GM08714 (cell line): ENCODE data around the gene SUOX.
A peak's percentile ranks its signal among the peaks of the same experiment; 100 is the strongest.
"Not testable (repeated sequence)": the region's sequence is repeated elsewhere in the genome, so short reads cannot be mapped to it uniquely, and the experiment has no call there.

Source experiments
- H3K4me3 ChIP-seq: fragments of 200-500 bp; sonication (Bioruptor generic); 2 replicates; pipeline ENCODE4 v1.5.1; 2014; ENCODE audit warnings: mild to moderate bottlenecking, low read length, inconsistent platforms
- ZNF274 ChIP-seq: IDR thresholded peaks from 2 replicates; pipeline ENCODE4 v1.6.1; 2012; ENCODE audit warnings: mild to moderate bottlenecking, low read depth, low read length

The SUOX gene

DNA sequence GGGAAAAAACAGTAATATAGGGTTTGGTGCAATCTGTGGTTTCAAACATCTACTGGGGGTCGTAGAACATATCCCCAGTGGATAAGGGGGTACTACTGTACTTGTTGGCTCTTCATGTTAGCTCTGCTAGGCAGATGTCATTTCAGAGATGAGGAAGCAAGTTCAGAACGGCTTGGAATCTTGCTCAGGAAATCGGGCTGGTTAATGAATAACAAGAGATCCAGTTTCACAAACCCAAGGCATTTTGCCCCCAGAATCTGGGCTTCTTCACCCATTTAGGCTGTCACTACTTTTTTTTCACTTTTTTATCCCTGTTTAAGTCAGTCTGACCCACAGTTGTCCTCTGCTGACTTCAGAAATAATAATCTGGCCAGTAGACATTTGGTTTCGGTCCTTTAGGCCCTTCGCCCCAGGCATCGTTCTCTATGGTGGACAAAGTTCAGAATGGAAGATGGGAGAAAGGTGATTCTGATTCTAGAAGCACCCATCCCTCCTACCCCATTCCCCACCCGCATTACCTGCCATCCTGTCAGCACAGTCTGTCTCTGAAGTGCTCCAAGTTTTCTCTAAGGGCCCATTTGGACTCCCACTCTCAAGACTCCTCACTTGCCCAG is 4.5 kb downstream of the SUOX start:
- no peak for TF ChIP-seq ZNF274
- H3K4me3 ChIP-seq, result no peak overlapping the region

DNA sequence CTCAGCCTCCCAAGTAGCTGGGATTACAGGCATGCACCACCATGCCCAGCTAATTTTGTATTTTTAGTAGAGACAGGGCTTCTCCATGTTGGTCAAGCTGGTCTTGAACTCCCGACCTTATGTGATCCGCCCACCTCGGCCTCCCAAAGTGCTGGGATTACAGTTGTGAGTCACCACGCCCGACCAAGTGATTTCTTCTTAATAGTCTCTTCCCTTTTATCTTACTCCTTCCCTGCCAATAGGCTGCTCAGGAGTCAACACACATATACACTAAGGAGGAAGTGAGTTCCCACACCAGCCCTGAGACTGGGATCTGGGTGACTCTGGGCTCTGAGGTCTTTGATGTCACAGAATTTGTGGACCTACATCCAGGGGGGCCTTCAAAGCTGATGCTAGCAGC is 6.3 kb downstream of the SUOX start:
- not testable (repeated sequence) for H3K4me3 ChIP-seq

DNA sequence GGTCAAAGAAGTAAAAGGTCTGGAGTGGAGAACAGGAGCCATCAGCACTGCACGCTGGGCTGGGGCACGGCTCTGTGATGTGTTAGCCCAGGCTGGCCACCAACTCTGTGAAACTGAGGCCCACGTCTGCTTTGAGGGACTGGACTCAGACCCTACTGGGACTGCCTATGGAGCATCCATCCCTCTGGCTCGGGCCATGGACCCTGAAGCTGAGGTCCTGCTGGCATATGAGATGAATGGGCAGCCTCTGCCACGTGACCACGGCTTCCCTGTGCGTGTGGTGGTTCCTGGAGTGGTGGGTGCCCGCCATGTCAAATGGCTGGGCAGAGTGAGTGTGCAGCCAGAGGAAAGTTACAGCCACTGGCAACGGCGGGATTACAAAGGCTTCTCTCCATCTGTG is 7.1 kb downstream of the SUOX start:
- no peak for TF ChIP-seq ZNF274
- H3K4me3 ChIP-seq, result no peak overlapping the region

DNA sequence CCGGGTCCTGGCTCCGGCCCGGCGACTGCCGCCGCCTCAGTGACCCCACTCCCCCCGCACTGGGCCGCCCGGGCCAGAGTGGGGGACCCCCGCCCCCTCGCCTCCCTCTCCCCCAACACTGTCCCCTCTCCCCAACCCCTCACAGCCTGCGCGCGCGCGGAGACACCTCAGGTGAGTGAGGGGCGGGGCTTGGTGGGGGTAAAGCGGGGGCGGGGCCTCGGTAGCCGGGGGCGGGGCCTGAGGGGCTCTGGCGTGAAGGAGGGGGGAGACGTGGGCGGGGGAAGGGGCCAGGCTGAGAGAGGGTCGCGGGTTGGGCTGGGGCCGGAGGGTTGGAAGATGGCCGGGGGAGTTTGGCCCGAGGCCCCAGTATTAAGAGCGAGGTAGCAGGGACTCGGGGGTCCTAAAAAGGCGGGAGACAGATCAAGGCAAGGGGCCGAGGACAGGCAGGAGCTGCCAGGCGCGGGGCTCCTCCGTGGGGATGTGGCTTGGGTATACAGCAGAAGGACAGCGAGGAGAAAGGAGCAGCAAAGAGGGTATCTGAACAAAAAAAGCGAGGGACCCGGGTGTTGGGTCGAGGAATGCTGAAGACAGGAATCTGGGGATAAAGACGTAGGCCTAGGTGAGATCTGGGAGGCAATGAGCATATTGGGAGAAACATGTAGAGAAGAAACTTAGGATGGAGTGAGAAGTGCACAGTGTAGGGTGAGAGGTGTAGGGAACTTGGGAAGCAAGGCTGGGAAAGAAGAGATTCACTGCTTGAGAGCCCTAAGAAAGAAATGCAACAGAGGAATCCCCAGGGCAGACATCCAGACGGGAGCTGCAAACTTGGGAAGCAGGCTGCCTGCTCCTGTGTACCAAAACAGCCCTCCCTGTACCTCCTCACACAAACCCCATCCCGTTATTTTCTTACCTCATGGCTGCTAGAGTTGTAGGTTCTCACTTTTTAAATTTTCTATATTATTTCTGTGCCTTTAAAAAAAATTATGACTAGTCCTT is 10.8 kb downstream of the SUOX start:
- H3K4me3 ChIP-seq, result peak overlapping the region; percentile 95
- no peak for TF ChIP-seq ZNF274

DNA sequence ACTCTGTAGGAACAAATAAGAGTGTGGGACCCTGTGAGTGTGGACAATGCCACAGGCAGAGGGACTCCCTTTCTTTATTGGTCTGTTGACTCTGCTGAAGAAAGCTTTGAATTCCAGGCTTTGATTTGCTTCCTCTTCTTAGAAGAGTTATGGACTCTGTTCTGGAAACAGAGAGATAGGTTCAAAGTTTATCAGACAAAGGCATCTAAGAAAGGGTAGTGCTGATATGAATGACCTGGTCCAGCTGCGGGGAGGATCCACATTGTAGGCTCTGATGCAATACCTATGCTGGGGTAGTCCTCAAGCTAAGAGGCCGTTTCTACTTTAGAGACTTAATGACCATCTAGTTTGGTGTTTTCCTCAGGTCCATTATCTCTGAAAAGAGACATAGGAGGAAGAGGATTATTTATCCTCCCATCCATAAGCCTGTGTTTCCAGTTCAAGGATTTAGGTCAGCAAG is 13.1 kb downstream of the SUOX start:
- no peak overlapping the region for H3K4me3 ChIP-seq
- no peak for TF ChIP-seq ZNF274

DNA sequence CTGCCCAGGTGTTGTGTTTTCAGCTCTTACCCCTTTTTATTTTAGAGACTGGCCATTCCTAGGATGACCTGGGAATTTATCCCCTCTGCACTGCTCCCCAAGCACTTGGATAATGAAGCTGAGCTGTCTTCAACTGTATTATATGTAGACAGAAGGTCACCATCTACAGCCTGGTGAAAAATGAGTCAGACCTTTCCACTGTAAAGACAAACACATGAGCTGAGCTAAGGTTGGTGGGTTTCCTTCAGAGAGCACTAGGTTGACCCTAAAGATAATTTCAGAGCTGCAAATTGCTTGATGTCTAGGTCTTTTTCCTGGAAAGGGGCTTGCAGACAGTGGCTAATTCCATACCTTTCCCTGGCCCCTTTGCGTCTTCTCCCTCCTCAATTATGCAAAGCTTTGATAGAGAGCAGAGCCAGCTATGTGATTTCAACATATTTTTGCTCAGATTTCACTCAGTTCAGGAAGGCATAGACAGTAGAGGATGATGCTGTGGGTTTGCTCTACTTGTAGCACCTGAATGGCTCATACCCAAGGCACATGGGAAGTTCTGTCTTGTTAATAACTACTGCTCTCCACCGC is 14.5 kb downstream of the SUOX start:
- TF ChIP-seq ZNF274, result no peak

DNA sequence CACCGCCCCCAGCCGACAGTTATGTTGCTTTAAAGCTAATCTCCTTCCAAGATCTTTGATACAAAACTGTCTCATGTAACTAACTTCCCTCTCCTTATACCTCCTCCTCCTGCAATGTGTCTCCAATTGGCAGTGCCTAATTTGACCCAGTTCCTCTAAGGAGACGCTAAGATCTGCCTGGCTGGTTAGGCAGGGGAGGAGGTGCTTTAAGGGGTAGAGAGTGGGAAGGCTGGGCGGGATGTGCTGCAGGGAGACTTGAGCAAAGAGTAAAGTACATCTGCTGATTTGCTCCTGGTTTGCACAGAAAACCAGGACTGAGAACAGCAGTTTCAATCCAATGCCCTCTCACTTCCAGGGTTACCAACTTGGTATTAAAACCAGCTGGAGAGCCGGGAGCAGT is 16.4 kb downstream of the SUOX start:
- no peak for TF ChIP-seq ZNF274
- no peak overlapping the region for H3K4me3 ChIP-seq

More for the DNA sequence above, 14.5 kb downstream of the SUOX start:
- no peak overlapping the region for H3K4me3 ChIP-seq

DNA sequence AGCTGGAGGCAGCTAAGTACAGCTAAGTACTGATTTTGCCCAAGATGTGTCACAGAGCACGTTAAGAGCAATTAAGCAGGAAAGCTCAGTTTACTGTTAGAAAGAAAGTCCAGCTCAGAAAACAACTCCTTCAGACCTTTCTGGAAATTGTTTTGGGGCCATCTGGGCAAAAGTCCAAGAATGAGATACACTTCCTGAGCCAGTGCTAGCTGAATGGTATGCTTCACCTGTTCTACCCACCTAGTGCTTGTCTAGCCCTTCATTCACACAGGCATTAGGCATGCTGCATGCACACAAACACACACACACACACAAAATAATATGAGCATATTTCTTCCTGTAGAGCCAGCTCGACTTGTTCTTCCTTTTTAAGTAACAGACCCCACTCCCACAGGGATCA is 17.1 kb downstream of the SUOX start:
- no peak overlapping the region for H3K4me3 ChIP-seq
- TF ChIP-seq ZNF274, result no peak

DNA sequence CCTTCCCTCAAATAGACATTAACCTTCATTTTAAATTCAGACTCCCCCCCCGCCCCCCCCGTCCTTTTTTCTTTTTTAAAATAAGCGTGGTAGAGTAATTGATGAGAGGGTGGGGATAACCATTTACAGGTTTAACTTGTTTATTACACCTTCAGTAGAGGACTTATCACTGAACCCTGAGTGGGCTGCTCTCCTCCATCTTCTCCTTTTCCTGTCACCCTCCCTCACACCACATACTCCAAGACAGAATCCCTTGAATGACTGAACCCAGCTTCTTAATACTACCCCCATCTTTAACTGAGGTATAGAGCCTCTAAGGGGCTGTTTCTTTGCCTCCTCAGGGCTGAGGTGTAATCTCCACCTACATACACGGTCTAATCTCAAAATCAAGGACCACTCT is 20.1 kb downstream of the SUOX start:
- no peak overlapping the region for H3K4me3 ChIP-seq
- no peak for TF ChIP-seq ZNF274

DNA sequence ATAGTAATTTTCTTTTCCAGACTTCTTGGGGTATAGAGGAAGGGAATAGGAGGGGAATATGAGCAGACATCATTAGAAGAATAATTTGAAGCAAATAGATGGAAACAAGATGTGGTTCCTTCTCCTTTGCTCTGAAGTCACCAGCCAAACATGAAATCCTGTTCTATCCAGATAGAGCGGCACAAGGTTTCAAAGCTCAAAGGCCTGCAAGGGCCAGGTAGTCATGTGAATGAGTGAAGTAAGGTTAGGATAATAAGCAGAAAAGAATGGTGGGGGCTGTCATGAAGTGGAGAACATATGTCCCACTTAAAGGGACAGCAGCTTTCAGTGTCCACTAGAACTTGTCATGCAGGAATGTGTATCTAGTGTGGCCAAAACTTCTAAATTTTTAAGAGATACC is 21.3 kb downstream of the SUOX start:
- no peak overlapping the region for H3K4me3 ChIP-seq
- TF ChIP-seq ZNF274, result no peak

DNA sequence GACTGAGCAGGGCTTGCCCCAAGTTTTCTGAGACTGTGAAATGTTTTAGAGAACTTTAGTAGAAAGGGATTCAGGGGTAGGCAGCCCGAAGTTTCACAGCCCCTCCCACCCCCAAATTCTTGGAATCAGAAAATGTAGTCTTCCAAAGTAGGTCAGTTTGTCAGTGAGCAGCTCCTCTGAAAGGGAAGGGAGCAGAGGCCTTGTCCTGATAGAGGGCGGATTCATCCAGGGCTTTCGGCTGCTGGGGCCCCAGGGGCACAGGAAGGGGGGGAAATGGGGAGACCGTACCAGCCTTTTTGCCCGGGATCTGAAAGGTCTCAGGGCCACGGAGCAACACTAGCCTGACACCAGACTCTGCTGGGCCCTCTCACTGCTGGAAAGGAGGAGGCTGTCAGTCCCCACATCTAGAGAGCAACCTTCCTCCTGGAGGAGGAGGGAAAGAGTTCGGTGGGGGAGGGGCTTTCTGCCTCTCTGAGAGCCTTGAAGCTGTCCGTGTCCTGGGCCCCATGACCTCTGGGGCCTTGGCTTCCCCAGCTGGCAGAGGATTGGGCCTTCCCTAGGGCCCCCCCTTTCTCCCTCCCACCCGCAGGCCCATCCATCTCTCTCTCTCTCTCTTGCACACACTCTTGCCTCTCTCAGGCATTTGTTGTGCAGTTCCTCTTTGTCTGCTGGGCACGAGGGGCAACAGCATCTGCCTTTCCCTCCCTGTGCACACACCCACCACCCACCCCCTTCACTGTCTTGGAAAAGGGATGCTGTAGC is 23.5 kb downstream of the SUOX start, which contains the start of gene IKZF4:
Gene IKZF4, plus strand, starts transcription at position 621 of the 762 bp plus-strand sequence. CDS start 451 bp downstream, outside the sequence.
- H3K4me3 ChIP-seq, result no peak within 1 kb of the TSS; the same call in 1 of the 2 replicates
- TF ChIP-seq ZNF274, result no peak

DNA sequence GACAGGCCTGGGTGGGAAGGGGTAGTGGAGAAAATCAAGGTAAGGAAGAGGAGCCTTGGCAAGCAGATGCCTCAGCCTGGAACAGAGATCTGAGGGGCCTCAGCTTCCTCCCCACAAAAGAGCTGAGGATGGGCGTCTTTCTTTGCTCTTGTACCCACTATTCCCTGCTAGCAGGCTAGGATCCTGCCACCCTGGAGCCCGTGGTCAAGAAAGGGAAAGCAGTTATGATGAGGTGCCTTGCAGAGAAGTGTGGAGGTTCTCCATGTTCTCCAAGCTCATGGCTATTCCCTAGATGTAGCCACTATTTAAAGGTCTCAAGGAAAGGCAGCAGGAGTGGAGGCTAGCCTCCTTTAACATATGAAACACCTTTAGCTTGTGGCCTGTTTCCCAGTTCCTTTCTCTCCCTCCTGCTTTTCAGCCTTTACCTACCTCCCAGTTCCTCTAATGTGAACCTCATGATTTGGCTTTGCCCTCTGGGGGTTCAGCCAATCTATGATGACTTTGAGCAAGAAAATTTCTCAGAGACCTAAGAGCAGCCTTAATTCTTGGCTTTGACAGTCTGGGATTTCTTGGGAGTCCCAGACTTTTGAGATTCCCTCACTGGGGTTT is 24.9 kb downstream of the SUOX start:
- no peak overlapping the region; the same call in 1 of the 2 replicates for H3K4me3 ChIP-seq
- TF ChIP-seq ZNF274, result no peak

DNA sequence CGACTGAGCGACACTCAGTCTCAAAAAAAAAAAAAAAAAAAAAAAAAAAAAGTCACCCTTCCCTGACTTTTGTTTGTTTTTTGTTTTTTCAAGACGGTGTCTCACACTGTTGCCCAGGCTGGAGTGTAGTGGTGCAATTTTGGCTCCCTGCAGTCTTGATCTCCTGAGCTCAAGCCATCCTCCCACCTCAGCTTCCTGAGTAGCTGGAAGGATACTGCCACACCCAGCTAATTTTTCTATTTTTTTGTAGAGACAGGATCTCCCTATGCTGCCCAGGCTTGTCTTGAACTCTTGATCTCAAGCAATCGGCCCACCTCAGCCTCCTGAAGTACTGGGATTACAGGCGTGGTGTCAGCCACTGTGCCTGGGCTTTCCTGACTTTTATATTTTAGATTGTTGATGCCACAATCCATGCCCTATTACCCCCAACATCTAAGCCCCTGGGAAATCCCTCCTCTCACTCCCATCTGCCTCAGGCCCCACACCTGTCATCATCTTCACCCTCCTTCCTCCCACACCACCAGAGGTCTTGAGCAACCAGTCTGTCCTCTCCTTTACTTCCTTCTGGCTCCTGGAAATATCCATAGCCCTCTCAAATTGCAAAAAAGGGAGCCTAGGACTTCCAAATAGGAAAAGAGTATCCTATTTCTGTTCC is 31.6 kb downstream of the SUOX start:
- no peak for TF ChIP-seq ZNF274
- H3K4me3 ChIP-seq, result no peak overlapping the region

DNA sequence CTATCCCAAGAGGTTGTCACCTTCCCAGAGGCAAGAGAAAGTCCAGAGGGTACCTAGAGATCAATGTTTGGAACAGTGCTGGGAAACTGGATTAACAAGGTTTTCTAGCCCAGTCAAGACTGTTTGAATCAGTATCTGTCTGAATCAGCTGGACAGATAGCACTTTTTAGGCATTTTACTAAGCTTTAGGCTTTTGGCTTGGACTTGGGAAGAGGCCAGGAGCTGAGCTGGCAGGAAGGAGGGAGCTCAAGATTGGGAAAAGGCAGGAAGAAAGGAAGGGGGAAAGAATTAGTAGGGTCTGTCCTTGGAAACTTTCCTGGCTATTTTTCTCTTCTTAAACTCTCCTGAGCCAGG is 32.1 kb downstream of the SUOX start:
- no peak for TF ChIP-seq ZNF274
- no peak overlapping the region for H3K4me3 ChIP-seq
